Uterus (tissue), 4 donors: Measurements from ENCODE around the gene MAPT. TPM values are rescaled to one million over a fixed set of nuclear protein-coding genes. Genes with fewer than 3 reads are reported as not detected.

Experiments used
- DNase-seq, 2 donors: peaks; one replicate each; pipeline ENCODE4 v3.0.0-alpha.2; 2019 to 2020
- H3K27ac ChIP-seq, 2 donors: fragments of 200-600 bp; sonication (generic); 1 replicate in 1 of 2; 2 replicates in 1 of 2; pipeline ENCODE4 v1.5.1; 2016 to 2018
- H3K27me3 ChIP-seq, 2 donors: fragments of 200-600 bp; sonication (generic); one replicate each; pipeline ENCODE4 v1.5.1; 2018 to 2019; ENCODE audit warnings: control low read depth in 1 of 2
- H3K36me3 ChIP-seq, 2 donors: fragments of 200-600 bp; sonication (generic); one replicate each; pipeline ENCODE4 v1.5.1; 2019; ENCODE audit warnings: control low read depth in 1 of 2
- H3K4me1 ChIP-seq, 2 donors: fragments of 200-600 bp; sonication (generic); one replicate each; pipeline ENCODE4 v1.5.1; 2018 to 2019; ENCODE audit warnings: control low read depth in 1 of 2
- H3K4me3 ChIP-seq, 2 donors: fragments of 200-600 bp; sonication (generic); 1 replicate in 1 of 2; 2 replicates in 1 of 2; pipeline ENCODE4 v1.5.1; 2018 to 2019; ENCODE audit warnings: mild to moderate bottlenecking in 1 of 2
- H3K9me3 ChIP-seq, 2 donors: fragments of 200-600 bp; sonication (generic); one replicate each; pipeline ENCODE4 v1.5.1; 2019; ENCODE audit warnings: control low read depth in 1 of 2
- CTCF ChIP-seq, 4 experiments: fragments of 200-600 bp in 2 of 4; fragments of 450-650 bp in 2 of 4; sonication (generic) in 2 of 4; IDR thresholded peaks; one replicate each; pipeline ENCODE4 v1.5.1; 2016 to 2019; ENCODE audit warnings: antibody characterized with exemption in 4 of 4, mild to moderate bottlenecking in 2 of 4, moderate library complexity in 1 of 4
- POLR2A ChIP-seq, 2 donors: fragments of 450-650 bp; IDR thresholded peaks; one replicate each; pipeline ENCODE4 v1.6.1; 2016; ENCODE audit warnings: antibody characterized with exemption in 2 of 2, mild to moderate bottlenecking in 1 of 2, moderate library complexity in 1 of 2
- intact Hi-C: fragments of 100-400 bp; cut with DNase I; formaldehyde crosslinking; loops from one replicate; pipeline ENCODE4 v1.15.1; 2023; ENCODE audit warnings: low total_unique reads
- total RNA-seq, 4 donors: library from RNA; depleted of rRNA in 3 of 4; stranded (reverse); fragments of >200 nt in 3 of 4; gene quantifications; one replicate each; pipeline versions ENCODE4 v1.1.0 to v1.2.4, GENCODE V29; 2014 to 2023
- donor health status: DM: yes; HTN: yes; CAD: no.

MAPT gene
- total RNA-seq, 4 donors from 2014 or later: 0.26 to 4.1 (median 1.5) TPM; not detected in 1

GRCh38 chr17:45993962-45994627 is 99.7 kb downstream of the MAPT start:
- Histone ChIP-seq H3K27ac (no peak overlapping the region), H3K27me3 (no peaks in the 10 kb centered on the region), H3K4me1 (no peaks in the 10 kb centered on the region), H3K4me3 (no peak overlapping the region), H3K36me3 (no peaks in the 10 kb centered on the region), H3K9me3 (no peaks in the 10 kb centered on the region)
- DNase-seq: no peak
- no peak for TF ChIP-seq CTCF (IDR thresholded peaks at IDR 0.05)
- no peak for TF ChIP-seq POLR2A (IDR thresholded peaks at IDR 0.05)
- intact Hi-C loops: no loop called here

- no peak overlapping the region for H3K27ac ChIP-seq
- H3K36me3 ChIP-seq: no peaks in the 10 kb centered on the region
- DNase-seq: no peak
- intact Hi-C loops: no loop called here
- H3K9me3 ChIP-seq: no peaks in the 10 kb centered on the region
- no peaks in the 10 kb centered on the region for H3K27me3 ChIP-seq
- no peak overlapping the region for H3K4me3 ChIP-seq
- TF ChIP-seq CTCF (IDR thresholded peaks at IDR 0.05) (no peak), POLR2A (IDR thresholded peaks at IDR 0.05) (no peak)
- no peaks in the 10 kb centered on the region for H3K4me1 ChIP-seq
Observed at GRCh38 chr17:45994987-45995386, 100.6 kb downstream of the MAPT start.

- intact Hi-C loops: no loop called here
- TF ChIP-seq POLR2A (IDR thresholded peaks at IDR 0.05) (no peak), CTCF (IDR thresholded peaks at IDR 0.05) (no peak)
- Histone ChIP-seq H3K4me3 (no peak overlapping the region), H3K27me3 (no peaks in the 10 kb centered on the region), H3K9me3 (no peaks in the 10 kb centered on the region), H3K4me1 (no peaks in the 10 kb centered on the region), H3K27ac (no peak overlapping the region), H3K36me3 (no peaks in the 10 kb centered on the region)
- no peak for DNase-seq
Observed at GRCh38 chr17:45995627-45996270, 101.4 kb downstream of the MAPT start.

- no peaks in the 10 kb centered on the region for H3K27me3 ChIP-seq
Observed at GRCh38 chr17:45996282-45996937, 102.1 kb downstream of the MAPT start.

More at GRCh38 chr17:45996282-45996937, 102.1 kb downstream of the MAPT start:
- no peak for DNase-seq
- no peak for TF ChIP-seq POLR2A (IDR thresholded peaks at IDR 0.05)
- no peak for TF ChIP-seq CTCF (IDR thresholded peaks at IDR 0.05)
- intact Hi-C loops: no loop called here
- H3K27ac ChIP-seq: no peak overlapping the region
- no peak overlapping the region for H3K4me3 ChIP-seq
- H3K36me3 ChIP-seq: no peaks in the 10 kb centered on the region
- no peaks in the 10 kb centered on the region for H3K9me3 ChIP-seq
- no peaks in the 10 kb centered on the region for H3K4me1 ChIP-seq
